HepG2 (cell line): ENCODE data around the gene THOC7. TPM values are rescaled to one million over a fixed set of nuclear protein-coding genes. Genes with fewer than 3 reads are reported as not detected.

Source experiments
- ARHGAP35 ChIP-seq: sonication (generic); formaldehyde crosslinking; IDR thresholded peaks from 2 replicates; pipeline ENCODE4 v1.9.0; 2022; ENCODE audit warnings: mild to moderate bottlenecking, inconsistent platforms, moderate library complexity, missing genetic modification reagents, borderline replicate concordance
- BRD4 ChIP-seq: sonication (generic); formaldehyde crosslinking; IDR thresholded peaks from 2 replicates; pipeline ENCODE4 v1.4.0; 2020; ENCODE audit warnings: missing genetic modification reagents
- CBX1 ChIP-seq: IDR thresholded peaks from one replicate; pipeline ENCODE4 v1.6.1; 2016; ENCODE audit warnings: antibody characterized with exemption, low read depth
- MZF1 ChIP-seq: sonication (generic); formaldehyde crosslinking; IDR thresholded peaks from 2 replicates; pipeline ENCODE4 v1.8.1; 2023; ENCODE audit warnings: mild to moderate bottlenecking, missing genetic modification reagents, borderline replicate concordance
- NAIF1 ChIP-seq: sonication (generic); formaldehyde crosslinking; IDR thresholded peaks from 2 replicates; pipeline ENCODE4 v1.5.0; 2020; ENCODE audit warnings: mild to moderate bottlenecking, missing genetic modification reagents, borderline replicate concordance
- NFIB ChIP-seq: sonication (generic); formaldehyde crosslinking; IDR thresholded peaks from 2 replicates; pipeline ENCODE4 v1.9.0; 2021; ENCODE audit warnings: missing genetic modification reagents, mild to moderate bottlenecking, borderline replicate concordance
- PAX8 ChIP-seq: sonication (generic); formaldehyde crosslinking; IDR thresholded peaks from 2 replicates; pipeline ENCODE4 v1.8.0; 2022; ENCODE audit warnings: mild to moderate bottlenecking, missing genetic modification reagents, borderline replicate concordance
- SP5 ChIP-seq: IDR thresholded peaks from 2 replicates; pipeline ENCODE4 v1.6.1; 2016; ENCODE audit warnings: low read depth, borderline replicate concordance
- TEAD2 ChIP-seq: sonication (generic); formaldehyde crosslinking; IDR thresholded peaks from 2 replicates; pipeline ENCODE4 v1.9.0; 2021; ENCODE audit warnings: missing genetic modification reagents
- ZNF292 ChIP-seq: sonication (generic); formaldehyde crosslinking; IDR thresholded peaks from 2 replicates; pipeline ENCODE4 v1.8.1; 2022; ENCODE audit warnings: mild to moderate bottlenecking, low read depth, missing genetic modification reagents, borderline replicate concordance
- ZNF615 ChIP-seq: sonication (generic); formaldehyde crosslinking; IDR thresholded peaks from 2 replicates; pipeline ENCODE4 v1.5.0; 2020; ENCODE audit warnings: mild to moderate bottlenecking, missing genetic modification reagents, borderline replicate concordance
- ZNF761 ChIP-seq: sonication (generic); formaldehyde crosslinking; conservative IDR thresholded peaks from 2 replicates; pipeline ENCODE4 v1.4.0; 2020; ENCODE audit warnings: mild to moderate bottlenecking, missing genetic modification reagents
- ZNF816 ChIP-seq: sonication (generic); formaldehyde crosslinking; IDR thresholded peaks from 2 replicates; pipeline ENCODE4 v1.8.0; 2022; ENCODE audit warnings: missing genetic modification reagents, mild to moderate bottlenecking, borderline replicate concordance
- polyA plus RNA-seq, 8 experiments: library from polyadenylated mRNA; depleted of rRNA in 3 of 8; stranded (reverse) in 7 of 8; unstranded in 1 of 8; fragments of >200 nt; fragmentation: Illumina TruSeq in 4 of 8; extraction: Trizol in 4 of 8; gene quantifications; 2 replicates each; pipeline versions ENCODE4 v1.2.1 to v1.2.3, GENCODE V29; 2011 to 2016; ENCODE audit warnings: low read depth in 4 of 8, missing spikeins in 1 of 8, mixed read lengths in 1 of 8; ENCODE audit not compliant: insufficient read depth in 1 of 8
- total RNA-seq, 5 experiments: library from RNA; depleted of rRNA; stranded (reverse); fragments of >200 nt; fragmentation: Illumina TruSeq; extraction: Trizol; gene quantifications; 2 replicates each; pipeline ENCODE4 v1.2.3, GENCODE V29; 2016; ENCODE audit warnings: low read depth in 1 of 5
- TF ChIP-seq, protein P1 (sequence below), 2 experiments: sonication (generic) in 1 of 2; formaldehyde crosslinking in 1 of 2; IDR thresholded peaks; 2 replicates each; pipeline versions ENCODE4 v1.4.0 to v1.6.1; 2016 to 2020; ENCODE audit warnings: borderline replicate concordance in 1 of 2, low read depth in 1 of 2, mild to moderate bottlenecking in 1 of 2, missing genetic modification reagents in 1 of 2
- TF ChIP-seq, protein P2 (sequence below): sonication (generic); formaldehyde crosslinking; IDR thresholded peaks from 2 replicates; pipeline ENCODE4 v1.5.1; 2020; ENCODE audit warnings: missing genetic modification reagents, mild to moderate bottlenecking, borderline replicate concordance
- TF ChIP-seq, protein P3 (sequence below): IDR thresholded peaks from 2 replicates; pipeline ENCODE4 v1.6.1; 2016; ENCODE audit warnings: control low read depth
- TF ChIP-seq, protein P4 (sequence below): sonication (generic); formaldehyde crosslinking; conservative IDR thresholded peaks from 2 replicates; pipeline ENCODE4 v1.4.0; 2020; ENCODE audit warnings: missing genetic modification reagents
- TF ChIP-seq, protein P5 (sequence below): sonication (generic); formaldehyde crosslinking; IDR thresholded peaks from 2 replicates; pipeline ENCODE4 v1.5.0; 2020; ENCODE audit warnings: mild to moderate bottlenecking, low read depth, missing genetic modification reagents, borderline replicate concordance

The THOC7 gene
- total and polyA plus RNA-seq, 2 of the 13 experiments (the other 11 are each of a cell fraction or from before 2014, with no cell fraction given), result 32.8 to 63.5 TPM

DNA sequence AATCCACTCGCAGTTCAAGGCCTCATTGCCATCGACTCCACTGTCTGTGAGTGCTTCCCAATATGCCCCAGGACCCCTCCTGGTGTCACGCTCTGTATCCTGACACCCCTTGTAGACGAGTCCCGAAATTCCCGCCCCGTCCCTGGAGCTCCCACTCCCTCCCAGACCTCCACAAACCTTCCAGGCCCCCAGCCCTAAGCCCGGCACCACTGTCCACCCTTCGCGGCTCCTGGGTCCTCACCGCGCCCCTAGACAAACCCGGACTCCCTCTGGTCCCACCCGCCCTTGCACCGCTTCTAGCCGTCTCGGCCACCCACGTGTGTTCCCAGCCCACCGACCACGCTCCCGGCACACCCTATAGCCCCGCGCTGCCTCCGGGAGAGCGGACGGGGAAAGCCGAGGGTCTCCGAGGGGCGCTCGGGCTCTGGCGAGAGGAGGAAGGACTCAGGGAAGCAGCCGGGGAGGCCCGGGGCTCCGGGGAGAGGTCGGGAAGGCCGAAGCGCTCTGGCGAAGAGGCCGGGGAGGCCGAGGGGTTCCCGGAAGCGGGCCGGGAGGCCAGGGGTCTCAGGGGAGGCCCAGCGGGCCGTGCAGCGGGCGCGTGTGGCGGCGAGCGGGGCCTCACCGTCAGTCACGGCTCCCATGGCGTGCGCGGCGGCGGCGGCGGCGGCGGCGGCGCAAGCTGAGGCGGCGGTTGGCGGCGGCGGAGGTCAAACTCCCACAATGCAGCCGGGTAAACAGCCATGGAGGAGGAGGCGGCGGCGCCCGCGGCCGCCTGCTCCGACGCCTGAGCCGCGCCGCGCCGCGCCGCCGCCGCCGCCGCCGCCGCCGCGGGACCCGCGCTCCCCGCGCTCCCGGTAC is at the start of gene THOC7, which contains the start of gene ATXN7 (continued):
- TF ChIP-seq, protein P1, sequence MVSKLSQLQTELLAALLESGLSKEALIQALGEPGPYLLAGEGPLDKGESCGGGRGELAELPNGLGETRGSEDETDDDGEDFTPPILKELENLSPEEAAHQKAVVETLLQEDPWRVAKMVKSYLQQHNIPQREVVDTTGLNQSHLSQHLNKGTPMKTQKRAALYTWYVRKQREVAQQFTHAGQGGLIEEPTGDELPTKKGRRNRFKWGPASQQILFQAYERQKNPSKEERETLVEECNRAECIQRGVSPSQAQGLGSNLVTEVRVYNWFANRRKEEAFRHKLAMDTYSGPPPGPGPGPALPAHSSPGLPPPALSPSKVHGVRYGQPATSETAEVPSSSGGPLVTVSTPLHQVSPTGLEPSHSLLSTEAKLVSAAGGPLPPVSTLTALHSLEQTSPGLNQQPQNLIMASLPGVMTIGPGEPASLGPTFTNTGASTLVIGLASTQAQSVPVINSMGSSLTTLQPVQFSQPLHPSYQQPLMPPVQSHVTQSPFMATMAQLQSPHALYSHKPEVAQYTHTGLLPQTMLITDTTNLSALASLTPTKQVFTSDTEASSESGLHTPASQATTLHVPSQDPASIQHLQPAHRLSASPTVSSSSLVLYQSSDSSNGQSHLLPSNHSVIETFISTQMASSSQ (IDR thresholded peaks at IDR 0.05; ENCODE audit: low read depth), result no peak
- TF ChIP-seq, protein P1 (CRISPR knock-in tag; IDR thresholded peaks at IDR 0.05; ENCODE audit: borderline replicate concordance), result 0 out of 2 replicates have a peak, but pooled peaks have one; percentile 27
- TF ChIP-seq, protein P2, sequence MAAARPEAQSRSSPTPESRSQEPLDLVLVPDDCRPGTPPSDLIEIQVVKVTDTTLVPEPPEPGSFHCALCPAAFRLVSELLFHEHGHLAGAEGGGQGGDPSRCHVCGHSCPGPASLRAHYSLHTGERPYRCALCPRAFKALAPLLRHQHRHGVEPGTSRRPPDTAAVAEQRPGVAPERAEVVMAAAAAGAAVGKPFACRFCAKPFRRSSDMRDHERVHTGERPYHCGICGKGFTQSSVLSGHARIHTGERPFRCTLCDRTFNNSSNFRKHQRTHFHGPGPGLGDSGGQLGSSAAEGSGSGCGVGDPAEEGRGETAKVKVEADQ (CRISPR knock-in tag), result no peak
- TF ChIP-seq MZF1 (CRISPR knock-in tag) (no peak), TEAD2 (CRISPR knock-in tag) (no peak), SP5 (no peak), ZNF816 (CRISPR knock-in tag) (no peak), NFIB (CRISPR knock-in tag) (no peak), CBX1 (no peak), ZNF615 (CRISPR knock-in tag) (no peak), PAX8 (peak; percentile 55; the same call in 1 of the 2 replicates), BRD4 (CRISPR knock-in tag) (no peak), NAIF1 (CRISPR knock-in tag) (no peak), ZNF292 (no peak), ZNF761 (no peak), ARHGAP35 (CRISPR knock-in tag) (no peak)
- TF ChIP-seq, protein P3, sequence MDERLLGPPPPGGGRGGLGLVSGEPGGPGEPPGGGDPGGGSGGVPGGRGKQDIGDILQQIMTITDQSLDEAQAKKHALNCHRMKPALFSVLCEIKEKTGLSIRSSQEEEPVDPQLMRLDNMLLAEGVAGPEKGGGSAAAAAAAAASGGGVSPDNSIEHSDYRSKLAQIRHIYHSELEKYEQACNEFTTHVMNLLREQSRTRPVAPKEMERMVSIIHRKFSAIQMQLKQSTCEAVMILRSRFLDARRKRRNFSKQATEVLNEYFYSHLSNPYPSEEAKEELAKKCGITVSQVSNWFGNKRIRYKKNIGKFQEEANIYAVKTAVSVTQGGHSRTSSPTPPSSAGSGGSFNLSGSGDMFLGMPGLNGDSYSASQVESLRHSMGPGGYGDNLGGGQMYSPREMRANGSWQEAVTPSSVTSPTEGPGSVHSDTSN, result no peak
- TF ChIP-seq, protein P4, sequence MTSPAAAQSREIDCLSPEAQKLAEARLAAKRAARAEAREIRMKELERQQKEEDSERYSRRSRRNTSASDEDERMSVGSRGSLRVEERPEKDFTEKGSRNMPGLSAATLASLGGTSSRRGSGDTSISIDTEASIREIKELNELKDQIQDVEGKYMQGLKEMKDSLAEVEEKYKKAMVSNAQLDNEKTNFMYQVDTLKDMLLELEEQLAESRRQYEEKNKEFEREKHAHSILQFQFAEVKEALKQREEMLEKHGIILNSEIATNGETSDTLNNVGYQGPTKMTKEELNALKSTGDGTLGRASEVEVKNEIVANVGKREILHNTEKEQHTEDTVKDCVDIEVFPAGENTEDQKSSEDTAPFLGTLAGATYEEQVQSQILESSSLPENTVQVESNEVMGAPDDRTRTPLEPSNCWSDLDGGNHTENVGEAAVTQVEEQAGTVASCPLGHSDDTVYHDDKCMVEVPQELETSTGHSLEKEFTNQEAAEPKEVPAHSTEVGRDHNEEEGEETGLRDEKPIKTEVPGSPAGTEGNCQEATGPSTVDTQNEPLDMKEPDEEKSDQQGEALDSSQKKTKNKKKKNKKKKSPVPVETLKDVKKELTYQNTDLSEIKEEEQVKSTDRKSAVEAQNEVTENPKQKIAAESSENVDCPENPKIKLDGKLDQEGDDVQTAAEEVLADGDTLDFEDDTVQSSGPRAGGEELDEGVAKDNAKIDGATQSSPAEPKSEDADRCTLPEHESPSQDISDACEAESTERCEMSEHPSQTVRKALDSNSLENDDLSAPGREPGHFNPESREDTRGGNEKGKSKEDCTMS (CRISPR knock-in tag), result 0 out of 2 replicates have a peak, but pooled peaks have one; percentile 43
- TF ChIP-seq, protein P5, sequence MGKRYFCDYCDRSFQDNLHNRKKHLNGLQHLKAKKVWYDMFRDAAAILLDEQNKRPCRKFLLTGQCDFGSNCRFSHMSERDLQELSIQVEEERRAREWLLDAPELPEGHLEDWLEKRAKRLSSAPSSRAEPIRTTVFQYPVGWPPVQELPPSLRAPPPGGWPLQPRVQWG (CRISPR knock-in tag), result no peak
